AG10803 (cell line): ENCODE data around the gene IMP4.

Experiments used
- DNase-seq: peaks from one replicate; pipeline ENCODE4 v3.0.0; 2010; ENCODE audit warnings: low read depth
- H3K4me3 ChIP-seq: 2 replicates; pipeline ENCODE4 v1.5.1; 2011; ENCODE audit warnings: mild to moderate bottlenecking, low read length, control low read depth
- TF ChIP-seq, protein P1 (sequence below): conservative IDR thresholded peaks from 2 replicates; pipeline ENCODE4 v1.5.1; 2011; ENCODE audit warnings: mild to moderate bottlenecking, low read length, control low read depth, inconsistent platforms

IMP4 gene

DNA sequence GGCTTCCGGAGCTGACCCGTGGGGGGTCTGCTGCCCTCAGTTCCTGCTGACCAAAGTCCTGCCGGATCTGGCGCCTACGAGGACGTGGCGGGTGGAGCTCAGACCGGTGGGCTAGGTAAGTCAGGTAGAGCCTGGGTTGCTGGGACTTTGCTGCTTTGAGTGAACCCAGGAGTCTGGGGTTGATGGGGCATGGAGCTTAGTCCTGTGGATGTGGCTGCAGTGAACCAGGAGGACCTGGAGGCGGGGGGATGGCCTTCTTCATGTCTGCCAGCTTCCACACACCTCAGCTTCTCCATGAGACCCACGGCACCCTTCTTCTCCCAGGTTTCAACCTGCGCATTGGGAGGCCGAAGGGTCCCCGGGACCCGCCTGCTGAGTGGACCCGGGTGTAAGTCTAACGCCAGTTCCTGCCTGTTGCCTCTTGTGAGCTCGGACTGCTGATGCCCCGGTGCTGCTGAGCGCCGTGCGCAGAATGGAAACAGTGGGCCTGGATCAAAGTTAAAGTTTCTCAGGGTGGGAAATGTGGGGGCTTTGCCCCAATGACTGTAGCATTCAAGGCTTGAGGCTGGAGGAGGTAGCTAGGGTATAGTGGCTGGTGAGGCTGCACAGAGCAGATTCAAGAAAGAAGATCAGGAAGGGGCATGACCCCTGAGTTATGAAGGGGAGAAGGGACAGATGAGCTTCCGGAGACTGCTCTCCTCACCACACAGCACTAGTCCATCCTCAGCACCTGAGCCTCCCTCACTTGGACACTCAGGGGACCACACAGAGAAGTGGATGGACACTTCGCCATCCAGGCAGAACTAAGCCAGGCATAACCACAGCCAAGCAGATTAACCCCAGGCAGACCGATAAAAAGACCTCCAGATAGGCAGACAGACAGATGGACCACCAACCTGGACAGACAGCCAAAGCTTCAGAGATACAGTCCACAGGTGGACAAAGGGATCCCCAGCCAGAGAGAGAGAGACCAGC is 30.4 kb downstream of the IMP4 start:
- peak overlapping the region; percentile 97 for H3K4me3 ChIP-seq
- TF ChIP-seq, protein P1, sequence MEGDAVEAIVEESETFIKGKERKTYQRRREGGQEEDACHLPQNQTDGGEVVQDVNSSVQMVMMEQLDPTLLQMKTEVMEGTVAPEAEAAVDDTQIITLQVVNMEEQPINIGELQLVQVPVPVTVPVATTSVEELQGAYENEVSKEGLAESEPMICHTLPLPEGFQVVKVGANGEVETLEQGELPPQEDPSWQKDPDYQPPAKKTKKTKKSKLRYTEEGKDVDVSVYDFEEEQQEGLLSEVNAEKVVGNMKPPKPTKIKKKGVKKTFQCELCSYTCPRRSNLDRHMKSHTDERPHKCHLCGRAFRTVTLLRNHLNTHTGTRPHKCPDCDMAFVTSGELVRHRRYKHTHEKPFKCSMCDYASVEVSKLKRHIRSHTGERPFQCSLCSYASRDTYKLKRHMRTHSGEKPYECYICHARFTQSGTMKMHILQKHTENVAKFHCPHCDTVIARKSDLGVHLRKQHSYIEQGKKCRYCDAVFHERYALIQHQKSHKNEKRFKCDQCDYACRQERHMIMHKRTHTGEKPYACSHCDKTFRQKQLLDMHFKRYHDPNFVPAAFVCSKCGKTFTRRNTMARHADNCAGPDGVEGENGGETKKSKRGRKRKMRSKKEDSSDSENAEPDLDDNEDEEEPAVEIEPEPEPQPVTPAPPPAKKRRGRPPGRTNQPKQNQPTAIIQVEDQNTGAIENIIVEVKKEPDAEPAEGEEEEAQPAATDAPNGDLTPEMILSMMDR = no peak
- no peak for DNase-seq

DNA sequence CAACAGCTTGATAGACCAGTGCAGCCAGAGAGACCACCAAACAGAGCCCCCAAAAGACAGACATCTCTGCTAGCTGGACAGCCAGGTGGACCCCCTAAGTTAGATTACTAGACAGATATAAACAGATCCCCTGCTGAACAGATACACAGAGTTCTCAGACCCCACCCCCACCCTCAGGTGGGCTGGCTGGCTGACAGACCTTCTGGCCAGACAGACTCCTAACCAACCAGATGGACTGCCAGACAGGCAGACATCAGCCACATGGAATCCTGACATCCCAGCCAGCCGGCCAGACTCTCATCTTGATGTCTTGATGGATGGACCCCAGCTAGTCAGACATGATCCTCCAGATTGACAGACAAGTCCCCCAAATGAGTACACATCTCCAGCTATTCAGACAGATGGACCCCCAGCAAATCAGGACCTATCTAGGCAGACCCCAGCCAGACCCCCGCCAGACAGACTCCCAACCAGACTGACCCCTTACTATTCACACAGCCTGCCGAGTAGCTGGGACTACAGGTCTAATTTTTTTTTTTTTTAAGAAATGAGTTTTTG is 31.2 kb downstream of the IMP4 start:
- TF ChIP-seq, protein P1 = no peak
- no peak for DNase-seq
- H3K4me3 ChIP-seq = peak overlapping the region; percentile 97

DNA sequence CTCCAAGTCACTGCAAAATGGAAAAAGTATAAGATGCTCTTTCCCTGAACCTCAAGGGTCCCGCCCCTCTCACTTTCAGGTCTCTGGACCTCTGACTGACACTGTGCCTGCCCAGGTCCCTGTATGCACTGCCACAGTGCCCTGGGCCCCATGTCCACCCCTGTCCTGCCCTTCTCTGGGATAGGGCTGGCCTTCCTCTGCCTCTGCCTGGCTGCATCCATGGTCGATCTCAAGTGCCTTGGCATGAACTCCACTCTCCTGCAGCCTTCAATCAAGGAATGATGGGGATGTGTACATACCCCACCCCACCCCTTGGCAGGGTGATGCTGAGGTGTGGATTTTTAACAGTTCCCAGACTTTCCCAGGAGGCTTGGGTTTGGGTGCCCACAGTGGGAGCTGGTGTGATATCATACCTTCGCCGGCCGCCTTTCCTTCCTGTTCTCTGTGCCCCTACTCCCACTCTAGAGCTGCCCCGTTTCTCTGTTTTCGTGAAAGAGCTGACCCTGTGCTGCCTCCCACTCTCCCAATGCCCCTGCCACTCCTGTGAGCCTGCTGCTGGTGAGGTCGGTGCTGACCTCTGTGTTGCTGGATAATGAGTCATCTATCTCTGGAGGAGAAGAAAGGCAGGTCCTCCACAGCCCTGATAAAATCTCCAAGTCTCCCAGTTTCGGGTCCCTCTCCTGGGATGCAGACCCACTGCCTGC is 32.0 kb downstream of the IMP4 start:
- DNase-seq = no peak
- H3K4me3 ChIP-seq = no peak overlapping the region
- TF ChIP-seq, protein P1 = no peak

DNA sequence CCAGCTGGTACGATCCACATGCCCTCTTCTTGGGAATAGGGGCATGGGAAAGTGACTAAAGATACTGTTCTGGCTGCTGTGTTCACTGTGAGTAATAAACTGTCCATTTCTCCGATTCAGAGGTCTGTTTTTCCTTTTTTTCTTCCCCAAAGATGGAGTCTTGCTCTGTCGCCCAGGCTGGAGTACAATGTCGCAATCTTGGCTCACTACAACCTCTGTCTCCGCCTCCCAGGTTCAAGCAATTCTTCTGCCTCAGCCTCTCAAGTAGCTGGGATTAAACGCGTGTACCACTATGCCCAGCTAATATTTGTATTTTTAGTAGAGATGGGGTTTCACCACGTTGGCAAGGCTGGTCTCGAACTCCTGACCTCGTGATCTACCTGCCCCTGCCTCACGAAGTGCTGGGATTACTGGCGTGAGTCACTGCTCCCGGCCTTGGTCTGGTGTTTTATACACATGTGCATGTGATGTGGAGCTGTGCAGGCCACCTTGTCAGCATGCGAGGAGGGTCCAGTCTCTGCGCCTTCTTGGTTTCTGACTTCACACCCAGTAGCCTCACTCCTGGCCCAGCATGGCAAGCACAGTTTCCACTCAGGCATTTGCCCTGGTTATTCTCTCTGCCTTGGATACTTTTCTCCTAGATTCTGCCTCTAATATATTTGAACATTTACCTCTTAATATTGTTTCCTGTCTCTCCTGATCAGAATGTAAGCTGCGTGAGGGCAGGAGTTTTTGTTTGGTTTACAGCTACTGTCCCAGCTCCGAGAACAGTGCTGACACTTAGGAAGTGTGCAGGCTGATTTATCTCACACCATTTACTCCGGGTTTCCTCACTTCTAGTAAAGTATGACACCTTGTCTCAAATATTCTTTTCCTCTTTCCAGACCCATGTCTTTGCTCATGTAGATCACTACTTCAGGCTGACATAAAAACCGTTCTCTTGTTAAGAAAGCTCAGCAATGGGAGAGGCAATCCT is 32.9 kb downstream of the IMP4 start:
- H3K4me3 ChIP-seq = no peak overlapping the region
- DNase-seq = no peak
- TF ChIP-seq, protein P1 = no peak

DNA sequence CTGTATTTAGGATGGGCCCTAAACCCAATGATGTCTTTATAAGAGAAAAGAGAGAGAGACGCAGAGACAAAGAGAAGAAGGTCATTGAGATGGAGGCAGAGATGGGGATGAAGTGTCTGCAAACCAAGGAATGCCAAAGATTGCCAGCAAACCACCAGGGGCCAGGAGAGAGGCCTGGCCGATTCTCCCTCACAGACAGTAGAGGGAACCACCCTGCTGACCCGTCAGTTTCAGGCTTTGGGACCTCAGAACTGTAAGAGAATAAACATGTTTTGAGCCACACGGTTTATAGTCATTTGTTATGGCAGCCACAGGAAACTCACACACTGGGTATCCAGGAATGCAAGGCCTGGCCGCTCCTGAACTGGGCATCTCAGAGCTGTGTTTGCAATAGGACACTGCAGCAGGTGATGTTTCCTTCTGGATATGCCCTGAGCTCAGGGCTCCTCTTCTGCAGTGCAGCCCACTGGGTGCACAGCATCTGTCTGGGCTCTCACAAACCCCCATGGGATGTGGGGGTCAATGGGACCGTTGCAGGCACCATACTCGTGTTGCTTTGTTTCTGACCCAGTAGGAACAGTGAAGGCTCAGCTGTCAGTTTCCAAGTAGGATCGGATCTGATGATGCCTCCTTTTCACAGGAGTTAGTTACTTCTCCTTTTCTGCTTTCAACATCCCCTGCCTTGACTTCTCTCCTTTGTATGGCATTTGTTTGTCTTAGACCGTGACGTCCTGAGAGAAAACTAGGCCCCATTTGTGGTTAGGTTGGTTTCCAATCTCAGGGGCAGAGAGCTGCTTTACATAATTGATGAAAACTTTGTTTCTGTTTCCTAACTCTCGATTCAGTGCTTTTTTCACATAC is 34.0 kb downstream of the IMP4 start:
- no peak overlapping the region for H3K4me3 ChIP-seq
- DNase-seq = no peak
- TF ChIP-seq, protein P1 = peak; percentile 32

DNA sequence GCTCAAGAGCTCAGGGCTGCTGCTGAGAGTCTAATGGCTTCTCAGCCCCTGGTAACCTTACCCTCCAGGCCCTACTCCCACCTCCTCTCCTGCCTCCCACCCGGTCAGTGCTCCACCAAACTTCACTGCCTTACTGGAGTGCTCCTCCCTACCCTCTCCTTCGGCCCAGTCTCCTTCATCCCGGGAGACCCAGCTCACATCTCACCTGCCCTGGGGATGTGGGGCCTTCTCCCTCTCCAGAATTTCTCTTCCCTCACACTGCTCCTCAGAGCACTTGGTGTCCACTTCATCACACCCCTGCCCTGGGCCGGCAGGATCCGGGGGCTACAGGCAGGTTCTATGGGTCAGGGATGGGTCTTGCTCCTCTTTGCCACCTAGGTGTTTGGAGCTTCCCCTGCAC is 34.8 kb downstream of the IMP4 start:
- TF ChIP-seq, protein P1 = no peak
- H3K4me3 ChIP-seq = no peak overlapping the region
- DNase-seq = no peak
